ENCODE data around the gene SEMA4A.

DNA sequence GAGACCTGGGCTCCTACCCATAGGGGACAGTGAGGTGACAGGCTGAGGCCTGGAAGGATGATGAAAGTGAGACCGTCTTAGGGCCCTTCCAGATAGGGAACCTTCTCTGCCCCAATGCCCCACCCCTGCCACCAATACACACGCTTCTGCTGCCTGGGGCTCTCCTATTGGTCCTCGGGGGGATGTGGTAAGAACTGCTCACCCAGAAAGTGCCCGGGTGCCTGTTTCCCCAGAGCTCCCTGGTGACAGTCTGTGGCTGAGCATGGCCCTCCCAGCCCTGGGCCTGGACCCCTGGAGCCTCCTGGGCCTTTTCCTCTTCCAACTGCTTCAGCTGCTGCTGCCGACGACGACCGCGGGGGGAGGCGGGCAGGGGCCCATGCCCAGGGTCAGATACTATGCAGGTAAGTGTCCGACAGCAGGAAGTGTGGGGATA, 948 bp downstream of the SEMA4A start:
- TF ChIP-seq EZH2 (IDR thresholded peaks at IDR 0.05) (no peak), POLR2AphosphoS5 (IDR thresholded peaks at IDR 0.05; ENCODE audit: borderline replicate concordance, low read depth, low read length) (no peak), FOXP2 (optimal IDR thresholded peaks at IDR 0.05; ENCODE audit: control extremely low read depth, extremely low read length, insufficient read depth) (no peak)
